HG03565 (cell line): ENCODE results near the gene IQCE.
"Not testable (repeated sequence)": the region's sequence is repeated elsewhere in the genome, so short reads cannot be mapped to it uniquely, and the experiment has no call there.

ENCODE experiments used
- ATAC-seq: cut with Tn5 transposase; IDR thresholded peaks from one replicate; pipeline ENCODE4 v1.9.1; 2021; ENCODE audit warnings: mild to moderate bottlenecking, moderate library complexity; ENCODE audit not compliant: unreplicated experiment

IQCE gene

DNA sequence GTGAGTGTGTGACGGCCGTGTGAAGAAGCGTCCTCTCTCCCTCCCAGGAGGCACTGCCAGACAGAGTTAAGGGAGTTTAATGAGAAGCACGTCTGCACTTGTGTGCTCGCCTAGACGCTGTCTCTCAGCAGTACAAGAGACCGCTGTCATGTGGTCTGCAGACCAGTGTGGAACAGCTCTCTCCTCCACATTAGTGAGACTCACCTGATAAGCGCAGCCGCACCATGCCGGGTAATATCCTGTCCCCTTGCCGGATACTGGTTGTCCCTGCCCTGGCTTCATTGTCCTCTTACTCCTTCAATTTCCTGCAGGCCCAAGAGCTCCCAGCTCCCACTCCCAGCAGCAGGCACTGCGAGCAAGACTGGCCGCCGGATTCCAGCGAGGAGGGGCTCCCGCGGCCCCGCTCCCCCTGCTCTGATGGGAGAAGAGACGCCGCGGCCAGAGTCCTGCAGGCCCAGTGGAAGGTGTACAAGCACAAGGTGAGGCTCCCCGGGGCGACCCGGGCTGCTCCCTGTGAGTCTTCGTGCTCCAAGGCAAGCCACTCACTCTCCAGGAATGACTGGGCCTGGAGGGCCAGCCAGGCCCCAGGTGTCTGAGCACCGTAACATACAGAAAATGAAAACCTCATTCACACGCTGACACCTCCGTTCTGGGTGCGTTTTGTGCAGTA is 39.5 kb downstream of the IQCE start:
- no peak for ATAC-seq

DNA sequence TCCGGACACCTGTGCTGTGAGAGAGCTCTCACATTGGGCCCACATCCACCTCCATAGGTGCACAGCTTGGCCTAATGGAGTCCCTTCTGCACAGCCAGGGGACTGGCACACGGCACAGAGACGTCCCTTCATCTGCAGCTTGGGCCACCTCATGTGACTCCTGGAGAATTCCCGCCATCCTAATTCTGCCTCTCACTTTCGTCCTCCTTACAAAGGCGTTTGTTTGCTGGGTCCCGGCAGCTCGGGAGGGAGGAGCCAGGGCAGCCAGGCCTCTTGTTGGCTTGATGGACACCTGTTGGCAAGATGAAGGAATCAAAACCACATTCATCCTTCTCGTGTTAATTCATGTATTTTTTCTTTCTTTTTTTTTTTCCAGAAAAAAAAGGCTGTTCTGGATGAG is 42.3 kb downstream of the IQCE start:
- no peak for ATAC-seq

DNA sequence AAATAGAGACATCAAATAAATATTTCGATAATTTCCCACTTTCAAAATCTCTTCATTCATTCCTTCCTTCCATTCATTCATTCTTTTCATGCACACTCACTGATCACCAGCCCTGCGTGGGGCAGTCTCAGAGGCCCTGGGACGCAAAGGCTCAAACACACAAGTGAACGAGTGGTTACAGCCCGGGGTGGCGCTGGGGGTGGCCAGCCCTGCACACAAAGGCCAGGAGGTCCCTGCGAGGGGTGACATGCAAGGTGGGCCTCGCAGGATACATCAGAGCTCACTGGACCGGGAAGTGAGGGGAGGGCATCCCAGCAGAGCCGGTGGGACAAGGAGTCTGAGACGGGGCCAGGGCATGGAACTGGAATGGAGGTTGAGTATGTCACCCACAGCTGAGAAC is 43.1 kb downstream of the IQCE start:
- no peak for ATAC-seq

DNA sequence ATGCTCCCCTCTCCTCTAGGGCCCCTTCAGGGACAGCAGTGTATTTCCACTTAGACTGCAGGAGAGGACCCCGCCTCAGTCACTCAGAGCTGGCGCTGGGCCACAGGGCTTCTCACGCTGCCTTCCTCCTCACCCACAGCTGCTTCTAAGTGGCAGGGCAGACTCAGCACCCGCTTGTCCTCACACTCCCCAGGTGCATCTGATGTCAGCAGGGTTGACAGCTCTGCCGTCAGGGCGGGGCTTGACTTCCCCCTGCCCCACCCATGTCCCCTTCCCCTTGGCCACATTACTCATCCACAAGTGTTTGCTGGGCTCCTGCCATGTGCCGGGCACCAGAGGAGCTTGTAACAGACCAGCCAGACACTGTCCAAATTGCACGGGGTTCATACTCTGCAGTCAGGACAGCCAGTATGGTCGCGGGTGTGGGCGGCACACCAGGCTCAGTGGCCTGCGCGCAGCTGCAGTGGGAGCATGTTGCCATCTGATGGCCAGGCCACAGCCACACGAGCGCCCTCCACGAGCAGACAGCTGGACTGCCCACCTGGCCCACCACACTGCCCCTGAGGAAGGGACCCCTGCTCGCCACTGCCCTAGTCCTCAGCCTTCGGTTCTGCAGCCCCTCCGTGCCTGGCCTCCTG is 43.7 kb downstream of the IQCE start:
- ATAC-seq: no peak

DNA sequence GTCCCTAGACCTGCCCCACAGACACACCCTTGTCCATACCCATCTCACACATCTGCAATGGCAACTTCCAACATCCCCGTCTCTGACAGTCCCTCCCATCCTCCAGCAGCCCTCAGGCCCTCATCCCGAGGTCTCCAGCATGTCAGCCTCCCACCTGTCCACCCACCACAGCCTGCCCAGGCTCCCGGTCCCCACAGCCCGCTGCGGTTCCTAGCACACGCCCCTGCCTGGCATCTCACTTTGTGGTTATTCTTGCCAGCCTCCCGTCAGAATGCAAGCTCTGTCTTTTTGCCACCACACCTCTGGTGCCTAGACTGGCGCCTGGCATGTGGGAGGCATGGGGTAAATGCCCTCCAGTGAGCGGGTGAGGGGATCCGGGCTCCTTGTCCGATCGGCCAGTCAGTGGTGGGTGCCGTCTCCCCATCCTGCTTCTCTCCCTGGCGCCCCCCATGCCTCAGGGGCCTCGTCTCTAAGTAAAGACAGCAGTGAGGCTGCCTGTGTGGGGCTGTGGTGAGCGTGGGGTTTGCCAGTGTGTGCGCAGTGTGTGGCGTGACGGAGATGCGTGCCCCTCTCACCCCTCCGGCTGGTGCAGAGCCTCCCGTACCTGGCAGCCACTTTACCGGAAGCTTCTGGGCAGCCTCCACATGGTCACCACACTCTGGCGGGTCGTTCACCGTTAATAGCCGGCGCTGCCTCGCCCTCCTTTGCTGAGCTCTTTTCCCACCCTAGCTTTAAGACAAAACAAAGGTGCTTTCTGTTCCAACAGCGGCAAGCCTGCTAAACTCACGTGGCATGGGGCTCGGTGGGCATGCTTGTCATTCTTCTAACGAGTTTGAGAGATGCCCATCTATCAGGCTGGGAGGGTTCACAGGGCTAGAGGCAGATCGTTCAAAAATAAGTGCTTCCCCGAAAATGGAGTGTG is 44.5 kb downstream of the IQCE start:
- ATAC-seq: no peak

DNA sequence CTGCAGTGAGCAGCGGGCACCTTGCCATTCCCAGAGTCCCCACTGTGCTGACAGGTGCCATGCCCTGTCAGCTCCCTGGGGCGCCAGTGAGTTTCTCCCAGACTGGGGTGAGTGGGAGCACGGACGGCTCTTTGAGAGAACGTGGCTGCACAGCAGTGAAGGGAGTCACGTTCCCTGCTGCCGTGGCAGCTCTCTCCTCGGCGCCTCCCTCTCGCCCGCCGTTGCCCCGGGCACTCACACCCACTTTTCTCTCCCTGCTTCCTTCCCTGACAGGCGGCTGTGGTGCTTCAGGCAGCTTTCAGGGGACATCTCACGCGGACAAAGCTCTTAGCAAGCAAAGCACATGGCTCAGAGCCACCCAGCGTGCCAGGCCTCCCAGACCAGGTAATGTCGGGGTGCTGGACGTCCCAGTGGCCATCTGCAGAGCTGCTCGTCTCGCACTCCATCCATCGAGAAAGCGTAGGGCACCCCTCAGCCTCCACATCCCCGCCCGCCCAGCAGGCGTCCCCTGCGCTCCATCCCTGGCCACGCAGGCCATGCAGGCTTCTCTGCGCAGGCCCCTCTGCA is 45.9 kb downstream of the IQCE start:
- ATAC-seq: no peak

DNA sequence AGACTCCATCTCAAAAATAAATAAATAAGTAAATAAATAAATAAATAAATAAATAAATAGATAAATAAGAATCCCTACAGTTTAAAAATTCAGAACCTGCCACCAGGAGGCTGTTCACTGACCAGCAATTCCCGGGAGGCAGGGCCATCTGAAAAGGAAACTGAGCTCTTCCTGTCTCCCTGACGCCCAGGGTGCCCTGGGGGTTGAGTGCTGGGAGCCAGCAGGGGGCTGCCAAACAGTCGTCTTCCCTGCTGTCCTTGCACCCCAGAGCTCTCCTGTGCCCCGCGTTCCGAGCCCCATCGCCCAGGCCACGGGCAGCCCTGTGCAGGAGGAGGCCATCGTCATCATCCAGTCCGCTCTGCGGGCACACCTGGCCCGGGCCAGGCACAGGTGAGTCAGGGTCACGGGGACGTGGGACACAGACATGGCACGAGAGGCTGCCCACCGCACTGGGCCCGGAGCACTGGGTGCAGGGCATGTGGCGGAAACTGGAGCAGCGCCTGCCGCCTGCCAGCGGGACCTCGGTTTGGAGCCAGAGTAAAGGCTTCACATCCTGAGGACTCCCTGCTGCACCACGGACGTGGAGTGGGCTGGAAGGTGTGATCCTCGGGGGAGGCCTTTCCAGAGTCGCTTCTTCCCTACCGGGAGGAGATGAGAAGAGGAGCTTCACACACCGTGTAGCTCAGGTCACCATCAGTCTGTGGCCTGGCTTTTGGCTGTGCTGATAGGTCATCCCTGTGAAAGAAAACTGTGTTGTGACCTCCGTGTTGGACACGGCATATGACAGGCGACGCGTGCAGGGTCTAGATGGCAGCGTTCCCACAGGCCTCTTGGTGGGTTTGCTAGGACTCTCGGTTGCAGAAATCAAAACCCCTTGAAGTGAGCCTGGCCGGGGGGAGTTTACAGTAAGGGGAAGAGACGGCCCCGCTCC is 47.1 kb downstream of the IQCE start:
- ATAC-seq: no peak

DNA sequence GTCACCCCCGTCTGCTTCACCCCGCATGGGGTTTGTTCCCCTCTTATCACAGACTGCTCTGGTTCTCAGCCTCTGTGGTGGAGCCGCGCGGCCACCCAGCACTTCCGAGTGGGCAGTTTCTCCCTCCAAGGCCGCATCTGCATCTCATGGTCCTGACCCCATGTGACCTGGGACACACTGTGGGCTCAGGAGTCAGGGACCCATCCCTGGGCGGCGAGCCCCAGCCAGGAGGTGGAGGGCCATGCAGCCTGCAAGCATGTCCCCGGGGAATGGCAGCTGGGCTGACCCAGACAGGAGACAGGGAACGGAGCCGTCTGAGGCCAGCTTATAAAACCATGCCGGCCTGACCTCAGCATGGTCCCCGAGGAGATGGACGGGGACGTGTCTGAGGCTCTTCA is 47.8 kb downstream of the IQCE start:
- ATAC-seq: no peak

DNA sequence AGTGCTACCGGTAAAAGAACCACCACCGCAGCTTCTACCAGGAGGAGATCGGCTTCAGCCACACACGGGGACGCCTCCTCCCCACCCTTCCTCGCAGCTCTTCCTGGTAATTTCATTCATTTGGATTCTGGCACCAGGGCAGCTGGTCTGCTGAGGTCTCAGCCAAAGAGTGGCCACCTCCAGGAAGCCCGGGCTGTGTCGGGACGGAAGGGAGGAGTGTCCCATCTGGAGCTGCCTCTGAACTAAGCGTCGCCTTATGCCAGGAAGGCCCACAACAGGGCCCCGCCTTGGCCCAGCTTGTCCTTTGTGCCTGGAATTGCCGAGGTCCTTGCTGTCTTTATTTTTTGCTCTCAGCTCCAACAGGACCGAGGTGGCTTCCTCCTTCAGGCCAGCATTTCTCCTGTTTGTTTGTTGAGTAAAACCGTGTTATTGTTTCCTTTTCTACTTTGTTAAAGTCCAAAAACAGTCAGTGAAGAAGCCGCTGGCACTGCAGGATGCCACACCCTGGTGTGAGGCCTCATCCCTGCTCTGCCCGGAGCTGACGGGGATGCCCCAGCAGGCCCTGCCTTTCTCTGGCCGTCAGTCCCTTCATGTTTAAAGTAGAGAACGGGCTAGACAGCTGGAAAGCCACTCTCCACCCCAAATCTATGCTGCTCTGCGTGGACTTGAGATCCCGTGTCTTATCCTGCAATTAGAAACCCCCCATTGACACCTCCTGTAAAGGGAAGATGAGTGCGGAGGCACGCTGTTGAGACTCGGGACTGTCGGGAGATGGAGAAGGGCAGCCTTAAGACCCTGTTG is 48.5 kb downstream of the IQCE start:
- ATAC-seq: no peak

DNA sequence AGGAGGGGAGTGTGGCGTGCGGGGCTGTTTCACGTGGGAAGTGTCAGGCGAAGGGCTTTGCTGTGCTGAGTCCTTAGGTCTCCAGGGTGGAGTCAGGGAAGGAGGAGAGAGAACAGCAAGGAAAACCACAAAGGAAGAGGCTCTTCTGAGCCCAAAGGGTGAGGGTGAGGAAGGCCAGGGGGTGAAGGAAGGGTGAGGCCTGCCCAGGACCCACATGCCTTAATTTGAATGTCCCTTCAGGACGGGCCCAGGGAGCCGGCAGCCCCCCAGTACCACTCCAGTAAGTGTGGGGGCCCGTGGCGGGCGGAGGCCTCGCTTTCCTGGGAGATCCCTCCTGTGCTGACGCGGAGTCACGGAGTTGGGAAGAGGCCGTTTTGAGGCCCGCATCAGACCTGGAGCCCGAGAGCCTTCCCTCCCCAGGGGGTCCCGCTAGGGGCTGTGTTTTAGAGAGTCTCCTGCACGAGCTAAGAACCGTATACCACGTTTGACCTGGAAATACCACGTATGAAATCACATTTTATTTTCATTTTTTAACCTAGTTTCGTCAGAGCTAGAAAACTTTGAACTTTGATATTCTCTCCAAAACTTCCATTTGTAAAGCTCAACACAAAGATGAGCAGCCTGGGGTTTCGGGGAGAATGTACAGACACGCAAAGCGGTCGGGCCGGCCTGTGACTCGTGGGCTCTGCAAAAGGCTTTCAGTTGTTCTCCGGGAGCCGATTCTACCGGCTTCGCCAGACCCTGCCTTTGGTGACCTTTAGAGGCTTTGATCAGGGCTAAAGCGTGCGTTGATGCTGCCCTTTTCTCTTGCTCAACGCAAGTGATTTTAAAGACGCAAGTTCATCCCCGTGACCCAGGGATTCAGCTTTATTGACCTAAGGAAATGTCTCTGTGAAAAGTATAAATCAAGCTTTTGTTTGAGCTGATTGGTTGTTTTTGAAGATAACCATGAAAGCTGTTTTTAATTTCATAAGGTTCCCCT is 49.4 kb downstream of the IQCE start:
- ATAC-seq: no peak

DNA sequence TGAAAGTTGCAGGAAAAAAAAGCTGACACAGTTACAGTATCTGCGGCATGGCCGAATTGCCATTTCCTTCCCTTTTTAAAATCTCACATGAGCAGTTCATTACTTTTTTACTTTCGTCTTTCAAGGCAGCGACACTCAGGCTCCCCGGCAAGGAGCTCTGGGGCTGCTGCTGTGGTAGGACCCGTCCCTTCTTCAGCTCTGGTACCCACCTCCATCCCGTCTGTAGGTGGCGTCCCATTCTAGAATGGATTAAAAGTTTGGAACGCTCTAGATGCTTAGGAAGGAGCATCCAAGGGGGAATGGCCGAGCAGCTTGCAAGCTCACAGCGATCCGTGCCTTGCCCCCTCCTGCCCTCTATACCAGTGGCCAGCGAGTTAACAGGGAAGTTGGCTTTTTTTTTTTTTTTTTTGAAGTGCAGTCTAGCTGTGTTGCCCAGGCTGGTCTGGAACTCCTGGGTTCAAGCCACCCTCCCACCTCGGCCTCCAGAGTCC is 50.2 kb downstream of the IQCE start:
- ATAC-seq: no peak

DNA sequence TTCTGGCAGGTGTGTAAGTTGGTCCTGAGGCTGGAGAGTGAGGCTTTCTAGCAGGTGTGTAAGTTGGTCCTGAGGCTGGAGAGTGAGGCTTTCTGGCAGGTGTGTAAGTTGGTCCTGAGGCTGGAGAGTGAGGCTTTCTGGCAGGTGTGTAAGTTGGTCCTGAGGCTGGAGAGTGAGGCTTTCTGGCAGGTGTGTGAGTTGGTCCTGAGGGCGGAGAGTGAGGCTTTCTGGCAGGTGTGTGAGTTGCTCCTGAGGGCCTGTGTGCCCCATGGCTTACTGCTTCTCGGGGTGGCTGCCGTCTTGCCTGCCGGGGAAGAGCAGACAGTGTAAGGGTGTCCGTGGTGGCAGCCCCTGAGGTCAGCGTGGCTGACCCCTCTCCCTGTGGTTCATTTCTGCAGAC is 50.9 kb downstream of the IQCE start:
- not testable (repeated sequence) for ATAC-seq

DNA sequence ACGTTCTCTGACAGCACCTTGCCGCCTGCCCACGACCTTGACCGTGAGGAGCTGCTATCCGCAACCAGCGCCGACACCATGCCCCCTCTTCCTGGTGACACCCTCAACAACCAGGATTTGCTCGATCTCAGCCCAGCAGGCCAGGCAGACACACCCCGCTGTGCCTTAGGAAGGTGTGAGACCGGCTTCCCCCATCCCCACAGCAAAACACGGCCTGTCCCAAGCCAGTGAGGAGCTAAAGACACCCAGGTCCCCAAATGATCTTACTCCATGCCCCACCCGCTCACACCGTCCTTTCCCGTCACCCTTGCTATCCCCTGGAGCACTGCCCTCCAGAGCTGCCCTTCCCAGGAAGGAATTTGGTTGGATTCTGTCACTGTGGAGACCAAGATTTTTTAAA is 51.7 kb downstream of the IQCE start:
- no peak for ATAC-seq

DNA sequence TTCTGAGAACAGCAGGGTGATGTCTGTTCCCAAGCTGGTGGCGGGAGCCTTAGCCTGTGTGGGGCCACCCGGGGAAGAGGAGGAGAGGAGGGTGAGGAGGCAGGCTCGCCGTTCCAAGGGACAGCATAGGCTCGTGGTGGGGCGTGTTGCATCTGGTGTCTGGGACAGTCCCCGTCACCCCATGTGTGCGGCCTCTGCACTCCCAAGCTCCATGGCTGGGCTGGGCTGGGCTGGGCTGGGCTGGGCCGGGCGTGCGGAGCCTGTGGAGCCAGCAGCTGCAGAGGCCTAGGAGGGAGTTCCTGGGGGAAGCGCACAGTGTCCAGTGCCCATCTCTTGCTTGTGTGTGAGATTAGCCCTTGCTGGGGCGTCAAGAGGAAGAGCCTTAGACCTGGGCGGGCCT is 52.1 kb downstream of the IQCE start:
- ATAC-seq: no peak

DNA sequence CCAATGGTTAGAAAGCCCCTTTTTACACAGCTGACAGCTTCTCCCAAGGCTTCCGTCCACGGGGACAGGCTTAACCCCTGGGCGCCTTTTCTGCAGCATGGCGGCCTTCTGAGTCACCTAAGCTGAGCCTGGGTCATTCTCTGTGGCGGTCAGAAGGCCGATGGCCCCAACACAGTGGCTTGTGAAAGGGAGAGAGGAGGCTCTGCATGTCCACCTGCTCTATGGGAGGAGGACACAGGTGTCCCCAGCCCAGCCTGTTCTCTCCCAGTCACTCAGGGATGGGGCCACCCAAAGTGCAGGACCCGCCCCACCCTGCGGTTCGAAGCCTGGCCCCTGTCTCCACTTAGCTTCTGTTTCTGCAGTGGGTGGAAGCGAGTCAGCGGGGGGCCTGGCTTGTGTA is 52.6 kb downstream of the IQCE start:
- ATAC-seq: no peak

DNA sequence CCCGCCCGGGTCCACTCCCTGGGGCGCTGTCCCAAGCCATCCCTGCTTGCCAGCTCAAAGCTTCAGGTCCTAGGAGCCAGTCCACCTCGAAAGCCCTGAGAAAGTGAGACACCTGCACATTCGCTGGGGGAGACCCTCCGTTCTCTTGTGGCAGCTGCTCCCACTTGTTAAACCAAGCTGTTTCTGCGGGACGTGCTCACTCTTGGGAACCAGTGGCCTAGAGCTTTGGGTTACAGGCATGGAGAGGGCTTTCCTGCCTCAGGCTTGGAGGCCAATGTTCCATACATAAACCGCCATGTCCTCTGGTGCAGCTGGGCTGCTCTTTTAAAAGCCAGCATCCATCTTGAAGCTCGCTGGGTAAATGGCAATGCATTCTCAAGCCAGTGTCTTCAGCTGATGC is 53.1 kb downstream of the IQCE start:
- ATAC-seq: no peak

DNA sequence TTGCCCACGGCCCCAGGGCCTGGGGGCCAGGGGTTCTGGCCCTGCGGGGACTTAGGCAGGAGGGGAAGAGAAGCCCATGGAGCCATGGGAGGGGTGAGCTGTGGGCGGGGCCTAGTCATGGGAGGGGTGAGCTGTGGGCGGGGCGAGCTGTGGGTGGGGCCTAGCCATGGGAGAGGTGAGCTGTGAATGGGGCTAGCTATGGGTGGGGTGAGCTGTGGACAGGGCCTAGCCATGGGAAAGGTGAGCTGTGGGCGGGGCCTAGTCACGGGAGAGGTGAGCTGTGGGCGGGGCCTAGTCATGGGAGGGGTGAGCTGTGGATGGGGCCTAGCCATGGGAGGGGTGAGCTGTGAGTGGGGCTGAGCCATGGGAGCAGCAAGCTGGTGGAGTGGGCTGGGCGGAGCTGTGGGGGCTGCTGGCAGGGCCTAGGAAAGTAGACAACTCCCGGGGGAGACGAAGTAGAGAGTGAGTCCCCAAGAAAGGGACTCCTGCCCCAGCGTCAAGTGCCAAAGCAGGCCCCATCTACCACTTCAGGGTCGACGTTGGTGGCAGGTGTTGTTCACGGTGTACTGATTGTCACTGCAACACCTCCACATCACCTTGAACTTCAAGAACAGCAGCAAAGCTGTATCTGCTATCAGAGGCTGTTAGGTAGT is 53.8 kb downstream of the IQCE start:
- no peak for ATAC-seq
